Measurements from ENCODE around the gene KLC1. TPM values are rescaled to one million over a fixed set of nuclear protein-coding genes. Genes with fewer than 3 reads are reported as not detected.

Gene KLC1
- total and polyA plus RNA-seq, 2 donors (not counting 1 experiment from before 2014, with no cell fraction given): 102 to 243 TPM

DNA sequence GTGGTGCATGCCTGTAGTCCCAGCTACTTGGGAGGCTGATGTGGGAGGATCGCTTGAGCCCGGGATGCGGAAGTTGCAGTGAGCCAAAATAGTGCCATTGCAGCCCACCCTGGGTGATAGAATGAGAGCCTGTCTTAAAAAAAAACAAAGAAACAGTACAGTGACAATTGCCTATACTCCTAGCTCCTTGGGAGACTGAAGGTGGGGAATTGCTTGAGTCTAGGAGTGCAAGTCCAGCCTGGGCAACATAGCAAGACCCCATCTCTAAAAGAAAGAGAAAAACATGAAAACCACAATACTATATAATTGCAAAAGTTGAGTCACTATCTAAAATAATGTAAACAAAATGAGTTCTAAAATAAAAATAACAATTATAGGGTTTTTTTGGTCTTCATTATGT, 20.0 kb downstream of the KLC1 start:
- ATAC-seq (ENCODE audit: low read depth): no peak
- peaks cover 6 to 16% of the 10 kb centered on the region in 2 experiments for H3K36me3 ChIP-seq (replicated peaks in 1 of 2; ENCODE audit: control extremely low read depth in 1 of 2, control insufficient read depth in 1 of 2, extremely low read depth in 1 of 2, insufficient read depth in 2 of 2, low read length in 1 of 2)
- TF ChIP-seq EZH2 (IDR thresholded peaks at IDR 0.05; ENCODE audit: borderline replicate concordance, insufficient read depth, low read depth, low read length, poor library complexity, severe bottlenecking): no peak
- TF ChIP-seq, protein P1, sequence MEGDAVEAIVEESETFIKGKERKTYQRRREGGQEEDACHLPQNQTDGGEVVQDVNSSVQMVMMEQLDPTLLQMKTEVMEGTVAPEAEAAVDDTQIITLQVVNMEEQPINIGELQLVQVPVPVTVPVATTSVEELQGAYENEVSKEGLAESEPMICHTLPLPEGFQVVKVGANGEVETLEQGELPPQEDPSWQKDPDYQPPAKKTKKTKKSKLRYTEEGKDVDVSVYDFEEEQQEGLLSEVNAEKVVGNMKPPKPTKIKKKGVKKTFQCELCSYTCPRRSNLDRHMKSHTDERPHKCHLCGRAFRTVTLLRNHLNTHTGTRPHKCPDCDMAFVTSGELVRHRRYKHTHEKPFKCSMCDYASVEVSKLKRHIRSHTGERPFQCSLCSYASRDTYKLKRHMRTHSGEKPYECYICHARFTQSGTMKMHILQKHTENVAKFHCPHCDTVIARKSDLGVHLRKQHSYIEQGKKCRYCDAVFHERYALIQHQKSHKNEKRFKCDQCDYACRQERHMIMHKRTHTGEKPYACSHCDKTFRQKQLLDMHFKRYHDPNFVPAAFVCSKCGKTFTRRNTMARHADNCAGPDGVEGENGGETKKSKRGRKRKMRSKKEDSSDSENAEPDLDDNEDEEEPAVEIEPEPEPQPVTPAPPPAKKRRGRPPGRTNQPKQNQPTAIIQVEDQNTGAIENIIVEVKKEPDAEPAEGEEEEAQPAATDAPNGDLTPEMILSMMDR (IDR thresholded peaks at IDR 0.05): no peak
- CTCF ChIA-PET: interaction anchor here (1.0 kb wide), 1 partner anchor 10 kb away, joined by 3 read pairs; no protein-coding TSS in a partner anchor
- no peaks in the 10 kb centered on the region for H3K27me3 ChIP-seq (replicated peaks in 1 of 4; ENCODE audit: control extremely low read depth in 1 of 4, control insufficient read depth in 3 of 4, insufficient read depth in 4 of 4, low read length in 3 of 4)
- intact Hi-C loops (cut with micrococcal nuclease): no loop called here
- H3K4me1 ChIP-seq (ENCODE audit: control insufficient read depth in 2 of 2, insufficient read depth in 2 of 2, low read length in 2 of 2): peaks cover 0 to 14% of the 10 kb centered on the region in 2 donors
- H3K27ac ChIP-seq (ENCODE audit: low read length in 2 of 2): no peak overlapping the region
- H3K4me3 ChIP-seq (ENCODE audit: control extremely low read depth in 1 of 5, extremely low read depth in 1 of 5, insufficient read depth in 1 of 5, low read depth in 2 of 5, low read length in 4 of 5): no peak overlapping the region
- H3K9ac ChIP-seq (ENCODE audit: low read length): no peak overlapping the region
- POLR2A ChIA-PET: no interaction called here
- H3K79me2 ChIP-seq (ENCODE audit: control insufficient read depth, insufficient read depth, low read length): peaks cover 95% of the 10 kb centered on the region
- no peak overlapping the region for H2AFZ ChIP-seq (ENCODE audit: insufficient read depth, low read depth, low read length, poor library complexity, severe bottlenecking)
- H3K27me3 Mint-ChIP-seq: no peaks in the 10 kb centered on the region
- no peaks in the 10 kb centered on the region for H3K9me3 ChIP-seq (ENCODE audit: control extremely low read depth in 1 of 3, control insufficient read depth in 2 of 3, insufficient read depth in 1 of 3, low read length in 2 of 3)
- 94% methylated on average over 3 of the region's 3 CpGs for WGBS (ENCODE audit: insufficient coverage)
- H4K20me1 ChIP-seq (ENCODE audit: control insufficient read depth, insufficient read depth, low read length, poor library complexity, severe bottlenecking): peaks cover 94% of the 10 kb centered on the region
- no peak overlapping the region for H3K4me3 Mint-ChIP-seq
- H3K4me2 ChIP-seq (replicated peaks; ENCODE audit: low read depth, low read length, poor library complexity, severe bottlenecking): no peak overlapping the region
- H3K4me1 Mint-ChIP-seq: peaks cover 29% of the 10 kb centered on the region
- no peak for DNase-seq
- H3K27ac Mint-ChIP-seq: no peak overlapping the region
- H3K9me3 Mint-ChIP-seq (ENCODE audit: insufficient read depth): no peaks in the 10 kb centered on the region

DNA sequence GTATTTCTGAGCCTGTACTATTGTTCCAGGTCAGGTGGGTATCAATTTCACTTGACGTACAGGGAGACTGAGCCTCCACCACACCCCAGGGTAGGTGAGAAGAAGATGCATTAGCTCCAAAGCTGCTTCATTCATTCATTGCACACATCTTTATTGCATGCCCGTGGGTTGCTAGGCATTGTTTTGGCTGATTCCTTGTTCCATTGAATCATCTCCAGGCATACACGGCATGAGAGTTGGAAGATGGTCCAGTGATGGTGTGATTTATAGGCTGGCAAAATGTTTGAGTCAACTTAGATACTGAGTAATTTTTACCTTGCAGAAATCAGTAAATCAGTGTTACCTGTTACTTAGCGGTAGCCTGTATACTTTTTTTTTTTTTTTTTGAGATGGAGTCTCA, 21.2 kb downstream of the KLC1 start:
- peaks cover 90% of the 10 kb centered on the region for H3K79me2 ChIP-seq (ENCODE audit: control insufficient read depth, insufficient read depth, low read length)
- H3K9me3 Mint-ChIP-seq (ENCODE audit: insufficient read depth): no peaks in the 10 kb centered on the region

More for the DNA sequence above, 21.2 kb downstream of the KLC1 start:
- no peaks in the 10 kb centered on the region for H3K27me3 ChIP-seq (replicated peaks in 1 of 4; ENCODE audit: control extremely low read depth in 1 of 4, control insufficient read depth in 3 of 4, insufficient read depth in 4 of 4, low read length in 3 of 4)
- no peak overlapping the region for H3K4me2 ChIP-seq (replicated peaks; ENCODE audit: low read depth, low read length, poor library complexity, severe bottlenecking)
- no peak overlapping the region for H3K27ac ChIP-seq (ENCODE audit: low read length in 2 of 2)
- TF ChIP-seq, protein P1 (IDR thresholded peaks at IDR 0.05): no peak
- no CpG with 5 or more reads among the region's 4 CpGs for WGBS (ENCODE audit: insufficient coverage)
- ChIA-PET POLR2A (interaction anchor here (0.6 kb wide), 1 partner anchor 32 kb away, joined by 7 read pairs; no protein-coding TSS in a partner anchor), CTCF (interaction anchor here (0.8 to 1.0 kb wide), 2 partner anchors 11 to 24 kb away, joined by 3 read pairs; no protein-coding TSS in a partner anchor)
- H2AFZ ChIP-seq (ENCODE audit: insufficient read depth, low read depth, low read length, poor library complexity, severe bottlenecking): no peak overlapping the region
- Mint-ChIP-seq H3K4me1 (peaks cover 24% of the 10 kb centered on the region), H3K27ac (no peak overlapping the region), H3K27me3 (no peaks in the 10 kb centered on the region), H3K4me3 (no peak overlapping the region)
- intact Hi-C loops (cut with micrococcal nuclease): no loop called here
- peaks cover 0 to 4% of the 10 kb centered on the region in 2 donors for H3K4me1 ChIP-seq (ENCODE audit: control insufficient read depth in 2 of 2, insufficient read depth in 2 of 2, low read length in 2 of 2)
- H3K9me3 ChIP-seq (ENCODE audit: control extremely low read depth in 1 of 3, control insufficient read depth in 2 of 3, insufficient read depth in 1 of 3, low read length in 2 of 3): no peaks in the 10 kb centered on the region
- no peak overlapping the region for H3K9ac ChIP-seq (ENCODE audit: low read length)
- H3K4me3 ChIP-seq (ENCODE audit: control extremely low read depth in 1 of 5, extremely low read depth in 1 of 5, insufficient read depth in 1 of 5, low read depth in 2 of 5, low read length in 4 of 5): no peak overlapping the region
- DNase-seq (no peak), ATAC-seq (ENCODE audit: low read depth) (no peak)
- H4K20me1 ChIP-seq (ENCODE audit: control insufficient read depth, insufficient read depth, low read length, poor library complexity, severe bottlenecking): peaks cover 85% of the 10 kb centered on the region
- peaks cover 9 to 24% of the 10 kb centered on the region in 2 experiments for H3K36me3 ChIP-seq (replicated peaks in 1 of 2; ENCODE audit: control extremely low read depth in 1 of 2, control insufficient read depth in 1 of 2, extremely low read depth in 1 of 2, insufficient read depth in 2 of 2, low read length in 1 of 2)

Data from B cell (primary cell).